ENCODE measurements around the gene LACC1.

Gene LACC1

DNA sequence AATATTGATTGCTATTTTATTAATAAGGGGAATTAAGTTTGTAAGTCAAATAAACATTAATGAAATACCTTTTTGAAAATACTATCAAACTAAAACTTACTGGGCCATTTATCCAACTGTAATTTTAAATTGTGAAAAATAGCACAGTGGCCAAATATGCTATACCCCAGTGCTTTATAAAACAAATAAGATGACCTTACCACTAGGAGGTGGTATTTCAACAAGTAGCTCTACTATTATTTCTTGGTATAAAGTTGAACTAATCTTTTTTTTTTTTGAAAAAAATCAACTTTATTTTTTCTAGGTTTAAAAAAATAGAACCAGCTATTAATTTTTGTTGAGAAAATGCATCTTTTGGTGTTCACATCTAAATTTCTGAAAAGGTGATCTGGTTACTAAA, 14.7 kb downstream of the LACC1 start:
- no peak for DNase-seq

- DNase-seq, result no peak
These were observed 16.2 kb downstream of the LACC1 start for GRCh38 chr13:43895940-43896339.

DNA sequence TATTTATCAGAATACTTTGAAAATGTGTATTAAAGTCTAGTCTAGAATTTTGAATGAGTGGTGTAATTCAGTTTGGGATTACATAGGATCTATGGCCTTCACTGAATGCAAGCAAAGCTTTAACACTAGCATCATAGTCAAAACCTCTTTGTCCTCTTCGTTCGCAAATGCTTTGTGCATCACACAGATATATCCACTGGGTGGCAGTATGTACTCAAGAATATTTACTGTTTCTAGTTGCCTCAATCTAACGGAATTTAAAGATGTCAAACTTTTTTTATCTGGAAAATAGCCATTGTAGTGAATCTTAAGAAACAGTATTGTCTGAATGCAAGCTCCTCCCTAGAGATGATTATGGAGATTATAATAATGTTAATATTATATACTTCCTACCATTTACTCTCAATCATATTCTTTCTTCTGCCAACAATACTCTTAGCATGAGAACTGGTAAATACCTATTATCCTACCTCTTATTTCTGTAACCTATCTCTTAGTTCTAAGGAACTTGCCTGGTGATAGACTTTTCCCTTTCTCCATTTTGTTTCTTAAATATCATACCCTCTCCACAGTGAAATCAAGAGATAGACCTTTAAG, 25.8 kb downstream of the LACC1 start:
- DNase-seq, result no peak

DNA sequence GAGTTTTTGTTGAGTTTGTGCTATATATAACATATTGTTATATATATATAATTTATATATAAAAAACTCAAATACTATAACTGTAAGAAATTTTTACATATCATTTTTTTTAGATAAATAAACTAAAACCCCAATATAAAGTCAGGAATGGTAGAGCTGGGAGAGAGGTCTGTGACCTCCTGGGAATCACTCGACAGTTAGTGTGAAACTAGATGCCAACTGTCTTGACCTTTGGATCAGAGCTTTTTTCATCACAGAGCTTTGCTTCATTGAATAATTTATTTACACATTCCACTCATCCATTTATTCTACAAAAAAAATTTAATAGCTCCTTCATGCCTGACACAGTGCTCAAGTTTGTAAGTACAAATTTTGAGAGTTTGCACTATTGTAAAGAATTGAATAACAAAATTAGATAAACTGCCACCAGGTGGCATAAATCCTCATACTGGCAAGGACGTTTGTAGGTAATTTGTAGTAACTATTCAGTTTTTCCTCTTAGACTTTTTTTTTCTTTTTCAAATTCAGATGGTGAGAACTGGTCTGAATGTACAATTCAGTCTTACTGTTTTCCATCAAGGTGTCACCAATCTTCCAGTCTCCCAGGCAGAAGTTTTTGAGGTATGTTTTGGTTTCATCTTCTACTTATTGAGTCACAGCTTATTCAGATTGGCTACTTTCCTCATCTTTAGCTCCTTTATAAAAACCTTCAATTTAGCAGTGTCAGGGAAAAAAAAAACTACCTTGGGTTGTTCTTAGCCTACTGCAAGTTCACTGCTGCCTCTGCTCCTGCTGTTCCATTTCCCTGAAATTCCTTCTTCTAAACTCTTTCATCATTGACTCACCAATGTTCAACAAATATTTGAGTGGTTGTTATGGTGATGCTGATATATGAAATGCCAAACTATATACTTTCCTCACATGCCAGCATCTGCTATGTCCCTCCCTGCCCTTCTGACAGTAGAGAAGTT, 28.7 kb downstream of the LACC1 start:
- no peak for DNase-seq

DNA sequence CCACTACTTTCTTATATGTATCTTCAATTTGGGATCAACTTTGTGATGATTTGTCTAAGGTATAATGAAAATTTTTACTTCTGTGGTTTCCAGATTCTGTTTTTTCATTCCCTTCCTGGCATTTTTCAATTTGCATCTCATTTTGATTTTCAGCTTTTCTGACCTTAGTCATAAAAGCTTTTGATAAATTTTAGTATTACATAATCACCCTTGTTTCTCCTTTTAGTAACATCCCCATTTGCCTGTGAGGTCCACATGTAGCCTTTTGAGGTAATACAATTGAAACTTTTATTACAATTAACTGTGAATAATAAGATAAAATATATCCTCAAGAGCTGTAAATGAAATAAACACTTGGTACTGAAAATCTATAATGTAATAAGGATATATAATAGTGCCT, 31.2 kb downstream of the LACC1 start:
- DNase-seq, result no peak

GRCh38 chr13:43911278-43911677, 31.6 kb downstream of the LACC1 start:
- DNase-seq, result no peak

DNA sequence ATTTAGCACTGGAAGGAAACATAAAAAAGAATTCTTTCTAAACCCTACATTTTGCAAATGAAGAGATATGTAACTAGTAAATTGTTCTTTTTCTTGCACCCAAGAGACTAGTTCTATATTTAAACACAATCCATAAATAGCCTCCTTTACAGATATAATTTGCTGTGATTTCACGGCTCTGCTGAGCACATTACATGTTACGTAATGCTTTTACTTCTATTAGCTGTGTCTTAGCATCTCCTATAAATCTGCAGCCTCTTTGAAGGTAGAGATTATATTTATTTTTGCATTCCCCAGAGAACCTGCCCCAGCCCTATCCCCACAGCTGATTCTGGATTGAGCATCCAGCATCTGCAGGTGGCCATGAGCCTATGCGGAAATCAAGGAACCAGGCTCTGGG, 32.2 kb downstream of the LACC1 start:
- DNase-seq, result no peak

DNA sequence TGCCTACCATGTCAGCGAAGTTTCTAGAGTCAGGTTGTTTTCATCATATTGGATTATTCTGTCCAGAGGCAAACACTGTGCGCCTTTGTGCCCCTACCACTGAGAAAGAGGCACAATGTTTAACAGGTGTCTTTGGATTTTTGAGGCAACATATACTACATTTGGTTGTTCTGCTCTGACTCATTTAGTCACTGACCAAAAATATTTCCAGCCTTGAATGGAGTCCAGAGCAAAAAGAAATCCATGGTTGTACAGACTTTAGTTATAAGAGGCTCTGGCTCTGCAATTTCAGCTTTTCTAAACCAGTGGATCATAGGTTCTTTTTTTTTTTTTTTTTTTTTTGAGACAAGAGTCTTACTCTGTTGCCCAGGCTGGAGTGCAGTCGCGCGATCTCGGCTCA, 35.7 kb downstream of the LACC1 start:
- no peak for DNase-seq

DNA sequence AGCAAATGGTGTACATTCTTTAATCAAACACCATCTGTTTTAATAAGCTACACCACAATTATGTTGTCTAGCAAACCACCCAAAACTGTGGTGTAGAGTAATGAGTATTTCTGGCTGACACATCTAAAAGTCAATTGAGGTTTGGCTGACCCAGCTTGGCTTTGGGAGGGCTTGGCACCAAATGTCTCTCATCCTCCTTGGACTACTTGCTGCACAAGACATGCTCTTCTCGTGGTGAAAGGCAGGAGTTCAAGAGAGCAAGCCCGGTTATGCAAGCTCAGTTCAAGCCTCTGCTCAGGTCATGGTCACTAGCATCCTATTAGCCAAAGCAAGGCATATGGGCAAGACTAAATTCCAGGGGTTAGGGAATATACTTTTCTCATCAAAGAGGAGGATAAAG, 37.1 kb downstream of the LACC1 start:
- no peak for DNase-seq

- no peak for DNase-seq
These were observed 38.9 kb downstream of the LACC1 start for GRCh38 chr13:43918636-43919035.

DNA sequence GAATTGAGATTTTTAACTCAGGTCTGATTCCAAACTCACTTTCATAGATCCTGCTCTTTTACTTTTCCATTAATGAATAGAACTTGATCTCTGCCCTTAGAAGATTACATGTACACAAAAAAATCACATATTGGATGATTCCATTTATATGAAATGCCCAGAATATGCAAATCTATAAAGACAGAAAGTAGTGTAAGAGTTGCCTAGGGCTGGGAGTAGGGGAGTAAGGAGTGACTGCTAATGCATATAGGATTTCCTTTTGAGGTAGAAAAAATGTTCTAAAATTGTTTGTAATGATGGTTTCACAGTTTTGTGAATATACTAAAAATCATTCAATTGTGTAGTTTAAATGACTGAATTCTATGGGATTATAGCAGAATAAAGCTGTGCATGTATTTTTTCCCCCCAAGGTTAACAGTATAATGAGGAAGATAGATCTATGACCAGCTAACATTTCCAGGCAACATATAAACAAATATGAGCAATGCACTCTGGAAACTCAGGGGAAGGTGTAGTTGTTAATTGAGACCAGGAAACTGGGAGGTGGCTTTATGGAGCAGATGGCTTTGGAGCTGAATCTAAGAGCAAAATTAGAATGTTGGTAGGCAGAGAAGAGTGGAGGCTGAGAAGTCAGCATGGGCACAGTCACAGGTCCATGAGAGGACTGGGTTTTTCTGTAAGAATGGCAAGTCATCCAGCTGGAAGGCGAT, 41.4 kb downstream of the LACC1 start:
- DNase-seq, result no peak

- no peak for DNase-seq
These were observed 45.0 kb downstream of the LACC1 start for GRCh38 chr13:43924549-43925245.

DNA sequence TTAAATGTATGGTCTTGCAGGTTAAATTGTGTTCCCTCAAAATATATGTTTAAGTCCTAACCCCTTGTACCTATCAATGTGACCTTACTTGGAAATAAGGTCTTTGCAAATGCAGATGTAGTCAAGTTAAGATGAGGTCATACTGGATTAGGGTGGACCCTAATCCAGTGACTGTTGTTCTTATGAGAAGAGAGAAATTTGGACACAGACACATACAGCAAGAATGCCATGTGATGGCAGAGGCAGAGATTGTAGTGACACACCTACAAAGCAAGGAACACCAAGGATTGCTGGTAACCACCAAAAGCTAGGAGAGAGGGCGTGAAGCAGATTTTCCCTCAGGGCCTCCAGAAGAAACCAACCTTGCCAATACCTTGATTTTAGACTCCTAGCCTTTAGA, 50.2 kb downstream of the LACC1 start:
- DNase-seq, result no peak

DNA sequence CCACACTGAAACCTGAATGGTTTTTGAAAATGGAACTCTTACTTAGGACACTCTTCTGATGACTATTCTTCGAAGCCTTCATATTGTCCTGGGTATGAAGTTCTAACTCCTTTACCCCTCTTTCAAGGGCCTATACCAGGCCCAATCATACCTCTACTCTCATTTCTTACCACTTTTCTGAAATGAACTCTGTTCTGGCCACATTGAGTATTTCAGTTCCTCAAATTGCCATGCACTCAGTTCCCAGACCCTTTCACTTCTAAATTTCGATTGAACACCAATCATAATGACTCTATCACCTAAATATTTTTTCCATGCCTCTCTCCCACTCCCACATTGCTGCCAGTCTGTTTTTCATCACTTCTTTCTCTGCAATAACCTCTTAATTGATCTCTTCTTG, 53.7 kb downstream of the LACC1 start:
- DNase-seq, result no peak

GRCh38 chr13:43934273-43934672, 54.6 kb downstream of the LACC1 start:
- no peak for DNase-seq

DNA sequence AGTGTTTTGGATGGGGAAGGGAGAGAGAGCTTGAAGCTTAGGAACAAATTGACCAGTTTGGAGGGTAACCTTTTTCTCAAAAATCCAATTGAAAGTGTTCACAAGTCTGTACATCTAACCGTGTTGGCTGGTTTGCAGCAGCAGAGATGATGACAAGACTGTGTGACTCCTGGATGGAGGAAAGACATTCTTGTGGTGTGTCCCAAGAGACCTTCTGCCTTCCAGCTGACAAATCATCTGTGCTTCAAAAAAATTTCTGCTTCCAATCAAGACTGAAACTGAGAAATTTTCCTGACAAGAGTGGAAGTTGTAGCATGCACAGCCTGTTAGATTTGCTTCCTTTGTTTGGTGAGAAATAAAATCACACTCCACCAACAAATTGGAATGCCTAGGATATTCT, 56.2 kb downstream of the LACC1 start:
- DNase-seq, result no peak

GRCh38 chr13:43936647-43937046, 56.9 kb downstream of the LACC1 start:
- DNase-seq, result no peak

- DNase-seq, result no peak
These were observed 58.1 kb downstream of the LACC1 start for GRCh38 chr13:43937839-43938238.

- DNase-seq, result no peak
These were observed 58.7 kb downstream of the LACC1 start for GRCh38 chr13:43938449-43938848.

- no peak for DNase-seq
These were observed 59.4 kb downstream of the LACC1 start for GRCh38 chr13:43939086-43939485.

DNA sequence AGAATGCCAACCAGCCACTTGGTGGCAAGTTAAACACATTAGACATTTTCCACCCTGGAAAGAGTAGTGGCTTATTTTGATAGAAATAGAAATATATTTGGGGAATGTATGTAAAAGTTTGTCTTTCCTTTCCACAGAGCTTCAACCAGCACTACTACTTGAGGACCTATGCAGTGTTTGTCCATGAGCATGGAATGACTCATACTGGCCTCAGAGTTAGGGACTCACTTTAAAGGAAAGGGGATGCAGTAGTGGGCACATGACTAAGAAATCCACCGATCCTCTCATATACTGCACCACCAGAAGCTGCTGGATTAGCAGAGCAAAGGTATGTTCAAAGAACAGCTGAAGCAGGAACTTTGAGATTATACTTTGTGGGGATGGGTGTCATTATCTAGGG, 62.6 kb downstream of the LACC1 start:
- no peak for DNase-seq
